Measurements from ENCODE around the gene EML4.

The EML4 gene

GRCh38 chr2:42303252-42303651 lies 134.1 kb downstream of the EML4 start:
- no peak for ATAC-seq (ENCODE audit: low read depth)
- H3K27ac Mint-ChIP-seq, result peak overlapping the region; percentile 11

GRCh38 chr2:42304059-42304713 lies 135.0 kb downstream of the EML4 start:
- Mint-ChIP-seq H3K27ac (peak overlapping the region; percentile 69), H3K4me3 (no peak overlapping the region), H3K9me3 (no peaks in the 10 kb centered on the region), H3K36me3 (peaks cover 28% of the 10 kb centered on the region), H3K27me3 (no peaks in the 10 kb centered on the region), H3K4me1 (peaks cover 2% of the 10 kb centered on the region)
- DNase-seq (ENCODE audit: low spot score in 2 of 2), result no peak
- no peak for ATAC-seq (ENCODE audit: low read depth)

More at GRCh38 chr2:42303252-42303651, 134.1 kb downstream of the EML4 start:
- DNase-seq (ENCODE audit: low spot score in 2 of 2), result no peak
- no peaks in the 10 kb centered on the region for H3K27me3 Mint-ChIP-seq
- peaks cover 28% of the 10 kb centered on the region for H3K36me3 Mint-ChIP-seq
- no peak overlapping the region for H3K4me3 Mint-ChIP-seq
- no peaks in the 10 kb centered on the region for H3K9me3 Mint-ChIP-seq
- H3K4me1 Mint-ChIP-seq, result peaks cover 2% of the 10 kb centered on the region

- H3K4me3 Mint-ChIP-seq, result no peak overlapping the region
- H3K36me3 Mint-ChIP-seq, result peaks cover 24% of the 10 kb centered on the region
- H3K9me3 Mint-ChIP-seq, result no peaks in the 10 kb centered on the region
- ATAC-seq (ENCODE audit: low read depth) (no peak), DNase-seq (ENCODE audit: low spot score in 2 of 2) (no peak)
- H3K27ac Mint-ChIP-seq, result peak overlapping the region; percentile 24
- peaks cover 2% of the 10 kb centered on the region for H3K4me1 Mint-ChIP-seq
- H3K27me3 Mint-ChIP-seq, result no peaks in the 10 kb centered on the region
These were observed 138.0 kb downstream of the EML4 start for GRCh38 chr2:42307180-42307579.

- no peaks in the 10 kb centered on the region for H3K27me3 Mint-ChIP-seq
- no peaks in the 10 kb centered on the region for H3K4me1 Mint-ChIP-seq
- ATAC-seq (ENCODE audit: low read depth) (no peak), DNase-seq (ENCODE audit: low spot score in 2 of 2) (no peak)
- peaks cover 15% of the 10 kb centered on the region for H3K36me3 Mint-ChIP-seq
- H3K9me3 Mint-ChIP-seq, result no peaks in the 10 kb centered on the region
- no peak overlapping the region for H3K4me3 Mint-ChIP-seq
- H3K27ac Mint-ChIP-seq, result no peak overlapping the region
These were observed 140.2 kb downstream of the EML4 start for GRCh38 chr2:42309366-42309765.

- DNase-seq (ENCODE audit: low spot score in 2 of 2) (no peak), ATAC-seq (ENCODE audit: low read depth) (no peak)
- Mint-ChIP-seq H3K36me3 (peaks cover 20% of the 10 kb centered on the region), H3K4me3 (no peak overlapping the region), H3K27ac (peak overlapping the region; percentile 55), H3K4me1 (no peaks in the 10 kb centered on the region), H3K9me3 (no peaks in the 10 kb centered on the region), H3K27me3 (no peaks in the 10 kb centered on the region)
These were observed 140.9 kb downstream of the EML4 start for GRCh38 chr2:42310007-42310515.

- no peaks in the 10 kb centered on the region for H3K9me3 Mint-ChIP-seq
- no peak overlapping the region for H3K4me3 Mint-ChIP-seq
- no peaks in the 10 kb centered on the region for H3K4me1 Mint-ChIP-seq
- no peak for DNase-seq (ENCODE audit: low spot score in 2 of 2)
- ATAC-seq (ENCODE audit: low read depth), result no peak
- H3K27ac Mint-ChIP-seq, result no peak overlapping the region
- peaks cover 13% of the 10 kb centered on the region for H3K36me3 Mint-ChIP-seq
- H3K27me3 Mint-ChIP-seq, result no peaks in the 10 kb centered on the region
These were observed 143.0 kb downstream of the EML4 start for GRCh38 chr2:42312106-42312505.

GRCh38 chr2:42314892-42315468 lies 145.8 kb downstream of the EML4 start:
- ATAC-seq (ENCODE audit: low read depth), result no peak
- Mint-ChIP-seq H3K27me3 (no peaks in the 10 kb centered on the region), H3K4me3 (no peak overlapping the region), H3K27ac (no peak overlapping the region), H3K4me1 (no peaks in the 10 kb centered on the region), H3K9me3 (no peaks in the 10 kb centered on the region), H3K36me3 (peaks cover 18% of the 10 kb centered on the region)
- no peak for DNase-seq (ENCODE audit: low spot score in 2 of 2)

- H3K9me3 Mint-ChIP-seq, result no peaks in the 10 kb centered on the region
- no peaks in the 10 kb centered on the region for H3K27me3 Mint-ChIP-seq
- DNase-seq (ENCODE audit: low spot score in 2 of 2) (no peak), ATAC-seq (ENCODE audit: low read depth) (no peak)
- peaks cover 22% of the 10 kb centered on the region for H3K36me3 Mint-ChIP-seq
- H3K4me3 Mint-ChIP-seq, result no peak overlapping the region
- H3K4me1 Mint-ChIP-seq, result no peaks in the 10 kb centered on the region
- no peak overlapping the region for H3K27ac Mint-ChIP-seq
These were observed 146.8 kb downstream of the EML4 start for GRCh38 chr2:42315844-42316470.

- Mint-ChIP-seq H3K27ac (peak overlapping the region; percentile 67), H3K4me3 (no peak overlapping the region), H3K36me3 (peaks cover 22% of the 10 kb centered on the region), H3K4me1 (no peaks in the 10 kb centered on the region), H3K27me3 (no peaks in the 10 kb centered on the region), H3K9me3 (no peaks in the 10 kb centered on the region)
- DNase-seq (ENCODE audit: low spot score in 2 of 2) (no peak), ATAC-seq (ENCODE audit: low read depth) (no peak)
These were observed 147.8 kb downstream of the EML4 start for GRCh38 chr2:42316910-42317309.

- no peaks in the 10 kb centered on the region for H3K27me3 Mint-ChIP-seq
- H3K27ac Mint-ChIP-seq, result peak overlapping the region; percentile 67
- H3K36me3 Mint-ChIP-seq, result peaks cover 20% of the 10 kb centered on the region
- DNase-seq (ENCODE audit: low spot score in 2 of 2) (no peak), ATAC-seq (ENCODE audit: low read depth) (no peak)
- no peak overlapping the region for H3K4me3 Mint-ChIP-seq
- no peaks in the 10 kb centered on the region for H3K9me3 Mint-ChIP-seq
- H3K4me1 Mint-ChIP-seq, result no peaks in the 10 kb centered on the region
These were observed 148.3 kb downstream of the EML4 start for GRCh38 chr2:42317486-42317885.

- peak overlapping the region; percentile 42 for H3K27ac Mint-ChIP-seq
- H3K36me3 Mint-ChIP-seq, result peaks cover 20% of the 10 kb centered on the region
- no peaks in the 10 kb centered on the region for H3K27me3 Mint-ChIP-seq
- no peaks in the 10 kb centered on the region for H3K4me1 Mint-ChIP-seq
- no peak overlapping the region for H3K4me3 Mint-ChIP-seq
- no peak for ATAC-seq (ENCODE audit: low read depth)
- H3K9me3 Mint-ChIP-seq, result no peaks in the 10 kb centered on the region
- no peak for DNase-seq (ENCODE audit: low spot score in 2 of 2)
These were observed 148.8 kb downstream of the EML4 start for GRCh38 chr2:42317945-42318344.

GRCh38 chr2:42319265-42319664 lies 150.1 kb downstream of the EML4 start:
- Mint-ChIP-seq H3K4me1 (no peaks in the 10 kb centered on the region), H3K27me3 (no peaks in the 10 kb centered on the region), H3K27ac (peak overlapping the region; percentile 78), H3K36me3 (peaks cover 20% of the 10 kb centered on the region), H3K9me3 (no peaks in the 10 kb centered on the region), H3K4me3 (no peak overlapping the region)
- DNase-seq (ENCODE audit: low spot score in 2 of 2) (no peak), ATAC-seq (ENCODE audit: low read depth) (no peak)

- peak overlapping the region; percentile 35 for H3K27ac Mint-ChIP-seq
These were observed 152.4 kb downstream of the EML4 start for GRCh38 chr2:42321452-42322064.

GRCh38 chr2:42324244-42324643 lies 155.1 kb downstream of the EML4 start:
- no peaks in the 10 kb centered on the region for H3K4me1 Mint-ChIP-seq
- no peak for ATAC-seq (ENCODE audit: low read depth)
- H3K9me3 Mint-ChIP-seq, result no peaks in the 10 kb centered on the region
- H3K4me3 Mint-ChIP-seq, result no peak overlapping the region
- H3K27ac Mint-ChIP-seq, result no peak overlapping the region
- no peak for DNase-seq (ENCODE audit: low spot score in 2 of 2)
- no peaks in the 10 kb centered on the region for H3K27me3 Mint-ChIP-seq
- H3K36me3 Mint-ChIP-seq, result peaks cover 9% of the 10 kb centered on the region

More at GRCh38 chr2:42321452-42322064, 152.4 kb downstream of the EML4 start:
- H3K9me3 Mint-ChIP-seq, result no peaks in the 10 kb centered on the region
- DNase-seq (ENCODE audit: low spot score in 2 of 2) (no peak), ATAC-seq (ENCODE audit: low read depth) (no peak)
- H3K36me3 Mint-ChIP-seq, result peaks cover 16% of the 10 kb centered on the region
- no peaks in the 10 kb centered on the region for H3K27me3 Mint-ChIP-seq
- no peaks in the 10 kb centered on the region for H3K4me1 Mint-ChIP-seq
- no peak overlapping the region for H3K4me3 Mint-ChIP-seq
